HG03457 (cell line): ENCODE data around the gene GPC4.

Source experiments
- ATAC-seq: cut with Tn5 transposase; IDR thresholded peaks from one replicate; pipeline ENCODE4 v1.9.1; 2021; ENCODE audit warnings: moderate number of reproducible peaks; ENCODE audit not compliant: unreplicated experiment

The GPC4 gene

DNA sequence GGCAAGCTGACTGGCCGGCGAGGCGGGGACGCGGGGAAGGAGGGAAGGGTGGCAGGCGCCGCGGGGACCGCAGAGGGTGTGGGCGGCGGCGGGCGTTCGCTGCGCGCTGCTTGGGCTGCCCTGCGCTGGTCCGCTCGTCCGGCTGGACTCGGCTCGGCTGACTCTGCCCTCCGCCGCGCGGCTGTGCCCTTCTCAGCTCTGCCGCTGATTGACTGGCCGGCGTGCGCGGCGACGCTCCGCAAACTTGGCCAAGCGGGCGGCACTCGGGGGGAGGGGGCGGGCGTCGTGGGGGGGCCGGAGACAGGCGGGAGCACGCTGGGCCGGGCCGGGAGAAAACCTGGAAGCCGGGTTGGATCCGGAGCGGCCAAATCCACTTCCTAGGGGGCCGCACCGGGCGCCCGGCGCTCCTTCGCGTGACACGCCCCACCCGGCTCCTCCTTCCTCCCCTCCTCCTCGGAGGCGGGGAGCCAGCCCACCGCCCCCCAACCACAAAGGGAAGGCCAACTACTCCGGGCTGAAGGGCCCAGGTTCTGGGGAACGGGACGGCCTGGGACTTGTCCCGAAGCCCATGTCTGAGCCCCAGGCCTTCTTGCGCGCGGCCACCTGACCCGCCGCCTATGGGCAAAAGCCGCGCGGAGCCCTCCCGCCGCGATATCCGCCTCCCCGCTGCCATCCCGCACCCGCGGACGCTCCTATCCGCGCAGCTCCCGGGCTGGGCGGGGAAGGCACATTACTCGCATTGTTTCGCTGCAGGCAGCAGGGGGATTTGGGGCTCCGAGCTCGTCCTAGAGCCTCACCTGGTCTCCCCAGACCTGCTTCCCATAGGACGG lies at the start of gene GPC4:
GPC4 (minus strand) TSS at position 214 of the 830 bp plus-strand sequence. CDS start 524 bp downstream, outside the sequence.
- no peak for ATAC-seq

DNA sequence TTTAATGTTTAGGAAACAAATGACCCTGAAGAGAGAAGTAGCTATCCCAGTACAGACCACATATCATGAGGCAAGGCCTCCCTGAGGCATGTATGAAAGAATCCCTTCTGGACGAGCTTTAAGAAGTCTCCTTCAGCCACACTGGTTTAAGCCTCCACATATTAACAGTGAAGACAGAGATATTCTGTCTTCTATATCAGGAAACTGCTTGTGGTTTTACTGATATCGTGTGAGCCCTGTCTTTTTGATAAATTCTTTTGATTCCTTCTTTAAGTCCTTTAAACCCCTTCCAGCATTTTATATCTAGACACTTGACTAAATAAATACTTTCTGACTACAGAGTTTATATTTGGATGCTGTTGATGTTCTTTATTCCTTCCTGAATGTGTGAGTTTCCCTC lies 45.9 kb upstream of the GPC4 start:
- no peak for ATAC-seq

DNA sequence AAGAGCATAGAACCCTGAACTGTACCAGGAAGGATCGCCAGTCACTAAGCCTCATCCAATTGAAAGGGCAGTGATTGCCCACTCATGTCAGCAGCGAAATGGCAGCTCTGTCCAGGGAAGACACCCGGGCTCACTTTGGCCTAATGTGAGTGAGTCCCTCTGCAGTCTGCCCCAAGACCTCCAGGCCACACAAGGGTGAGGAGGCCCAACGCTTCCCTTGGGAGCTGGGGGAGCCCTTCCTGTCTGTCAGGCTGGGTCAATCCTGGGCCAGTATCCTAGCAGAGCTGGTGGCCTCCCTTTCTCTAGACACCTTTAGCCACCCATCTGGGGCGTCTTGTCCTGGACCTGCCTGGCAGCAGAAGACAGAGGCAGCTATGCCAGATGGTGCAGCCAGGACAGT lies 39.6 kb upstream of the GPC4 start:
- no peak for ATAC-seq

DNA sequence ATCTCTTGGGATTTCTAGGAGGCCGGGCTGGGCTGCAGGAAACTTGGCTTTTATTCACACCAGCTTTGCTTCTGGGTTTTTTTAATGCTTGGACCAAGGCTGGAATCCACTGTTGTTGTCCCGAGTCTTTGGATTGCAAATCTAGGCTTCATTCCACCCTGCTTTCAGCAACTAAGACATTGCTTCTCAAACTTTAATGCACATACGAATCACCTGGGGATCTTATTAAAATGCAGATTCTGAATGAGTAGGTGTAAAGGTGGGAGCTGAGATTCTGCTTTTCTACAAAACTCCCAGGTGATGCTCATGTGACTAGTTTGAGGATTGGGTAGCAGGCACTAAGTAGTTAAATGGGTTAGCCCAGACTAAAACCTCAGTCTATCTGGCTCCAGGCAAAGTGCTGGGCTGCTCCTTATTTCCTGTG lies 39.2 kb upstream of the GPC4 start:
- ATAC-seq, result no peak

DNA sequence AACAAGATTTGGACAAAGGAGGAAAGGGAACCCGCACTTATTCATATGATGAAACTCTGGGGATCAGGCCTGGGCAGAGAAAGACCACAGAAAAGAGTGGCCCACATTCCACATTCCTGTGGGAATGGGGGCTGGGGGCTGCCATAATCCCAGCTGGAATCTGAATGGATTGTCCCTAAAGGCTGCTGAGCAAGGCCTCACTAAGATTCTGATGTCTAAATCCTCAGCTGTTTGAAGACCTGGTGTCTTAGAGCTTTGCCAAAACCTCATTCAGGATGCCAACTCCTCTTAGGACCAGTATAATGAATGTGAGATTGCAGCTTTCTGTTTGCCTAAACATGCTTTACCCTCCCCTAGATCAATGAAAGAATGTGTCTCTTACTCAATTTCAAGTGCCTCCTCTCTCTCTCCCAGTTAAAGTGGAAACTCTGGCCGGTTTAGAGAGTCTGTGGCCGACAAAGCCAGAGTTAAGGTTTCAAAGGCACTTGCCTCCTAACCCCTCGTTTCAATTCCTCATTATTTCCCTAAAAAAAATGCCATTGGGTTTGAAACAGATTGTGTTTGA lies 33.3 kb upstream of the GPC4 start:
- no peak for ATAC-seq

DNA sequence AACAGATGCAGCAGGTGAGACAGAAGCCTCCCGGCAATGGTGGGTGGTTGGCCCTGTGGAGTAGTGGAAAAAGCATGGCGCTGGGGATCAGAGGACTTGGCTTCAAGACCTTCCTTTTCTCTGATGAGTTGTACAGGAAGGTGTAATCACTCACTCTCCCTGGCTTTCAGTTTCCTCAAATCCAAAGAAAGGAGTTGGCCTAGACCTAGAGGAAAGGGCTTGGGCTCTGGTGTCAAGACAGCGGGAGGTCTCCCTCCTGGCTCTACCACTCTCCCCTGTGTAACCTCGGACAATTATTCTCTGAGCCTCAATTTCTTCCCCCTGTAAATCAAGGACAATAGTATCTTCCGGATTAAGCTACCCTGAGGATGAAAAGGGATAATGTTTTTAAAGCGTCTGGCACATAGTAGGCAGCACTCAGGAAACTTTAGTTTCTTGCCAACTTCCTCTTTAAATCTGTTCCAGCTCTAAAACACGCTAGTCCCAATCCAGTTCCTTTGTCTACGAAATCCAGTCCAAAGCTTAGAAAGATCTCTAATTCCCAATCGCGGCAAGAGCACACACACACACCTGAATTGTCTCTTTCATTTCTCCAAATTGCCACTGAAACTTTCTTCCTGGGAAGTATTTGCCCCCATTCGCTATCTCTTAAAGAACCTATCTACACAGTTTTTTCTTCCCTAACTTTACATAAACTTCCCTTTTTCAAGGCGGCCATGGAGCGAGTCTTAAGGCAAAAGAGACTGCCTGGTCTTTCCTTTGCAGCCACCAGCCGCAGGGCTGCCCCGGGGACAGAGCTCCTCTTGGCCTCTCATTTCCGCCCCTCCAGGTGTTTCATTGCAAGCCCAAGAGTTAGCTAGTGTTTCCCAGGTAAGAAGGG lies 29.9 kb upstream of the GPC4 start:
- no peak for ATAC-seq

DNA sequence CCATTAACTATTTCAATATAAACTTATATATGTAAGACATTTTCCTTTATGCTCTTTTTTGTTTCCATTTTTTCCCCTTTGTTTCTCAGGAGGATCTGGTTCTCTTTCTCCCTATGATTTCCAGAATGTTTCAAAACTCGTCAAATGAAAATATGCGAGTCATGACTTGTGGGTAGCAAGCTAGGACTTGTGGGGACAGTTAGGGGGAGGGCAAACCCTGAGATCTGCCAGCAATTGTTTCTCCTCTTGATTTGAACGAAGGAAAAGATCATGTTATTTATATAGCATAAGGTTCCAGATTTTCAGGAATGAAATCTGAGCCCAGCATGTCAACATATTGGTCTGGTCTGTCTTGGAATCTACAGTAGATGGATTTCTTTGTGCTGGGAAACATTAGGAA lies 28.9 kb upstream of the GPC4 start:
- ATAC-seq, result no peak

DNA sequence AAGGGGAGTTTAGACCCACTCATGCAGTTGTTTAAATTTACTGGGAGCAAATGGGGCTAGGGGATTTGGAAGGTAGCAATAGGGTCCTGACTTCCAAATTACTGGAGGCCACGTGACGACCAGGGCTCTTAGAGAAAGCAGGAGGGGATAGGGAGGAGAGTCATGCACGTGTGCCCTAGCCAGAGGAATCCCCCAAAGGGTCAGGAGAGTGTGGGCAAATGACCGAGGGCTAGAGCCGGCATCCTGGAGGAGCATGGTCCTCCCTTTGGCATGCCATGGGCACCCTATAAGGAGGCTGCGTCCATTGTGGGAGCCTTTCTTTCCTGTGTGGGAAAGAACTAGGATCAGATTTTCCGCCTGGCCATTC lies 25.5 kb upstream of the GPC4 start:
- no peak for ATAC-seq

DNA sequence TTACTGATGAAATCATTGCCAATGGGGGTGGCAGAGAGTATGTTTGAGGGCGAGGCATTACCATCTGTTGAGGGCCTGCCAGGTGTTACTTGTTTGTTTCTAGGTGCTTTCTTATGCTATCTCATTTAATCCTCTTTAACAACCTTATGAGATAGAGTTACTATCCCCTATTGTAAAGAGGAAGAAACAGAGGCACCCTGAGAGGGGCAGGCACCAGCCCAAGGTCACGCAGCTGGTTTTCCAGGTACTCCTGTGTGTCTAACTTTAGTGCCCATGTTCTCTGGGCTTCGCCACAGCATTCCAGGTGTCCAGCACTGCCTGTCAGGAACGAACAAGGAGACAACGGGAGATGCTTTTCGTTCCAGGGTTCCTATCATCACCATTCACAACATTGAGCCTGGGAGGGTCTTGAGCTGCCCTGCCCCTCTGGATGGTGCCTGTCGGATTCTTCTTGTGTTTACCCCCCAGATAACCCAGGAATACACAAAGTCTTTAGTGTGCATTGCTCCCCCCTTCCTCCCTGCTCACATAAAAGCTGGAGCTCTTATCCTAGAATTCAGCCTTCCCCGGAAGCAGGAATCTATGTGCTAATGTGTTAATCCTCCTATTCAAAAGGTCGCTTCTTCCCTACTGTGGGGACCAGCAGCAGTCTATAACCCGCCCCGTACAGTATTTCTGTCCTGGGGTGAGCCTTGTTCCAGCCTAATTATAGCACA lies 24.9 kb upstream of the GPC4 start:
- ATAC-seq, result no peak

DNA sequence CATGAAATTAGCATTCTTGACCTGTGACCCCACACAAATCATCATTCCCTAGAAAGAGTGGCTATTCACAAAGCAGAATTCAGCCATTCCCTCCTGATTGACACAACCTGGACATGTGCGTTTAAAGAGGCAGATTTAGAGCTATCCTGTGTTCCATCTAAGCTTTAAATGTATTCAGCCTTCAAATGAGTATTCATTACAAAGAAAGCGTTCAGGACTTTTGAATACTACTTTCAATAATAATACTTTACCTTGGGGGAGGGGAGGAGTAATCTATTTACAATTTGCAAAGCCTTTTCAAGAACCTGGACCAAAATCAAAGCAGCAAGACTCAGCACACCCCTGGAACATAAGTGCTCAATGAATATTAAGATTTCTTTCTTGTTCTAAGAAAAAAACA lies 22.5 kb upstream of the GPC4 start:
- no peak for ATAC-seq

DNA sequence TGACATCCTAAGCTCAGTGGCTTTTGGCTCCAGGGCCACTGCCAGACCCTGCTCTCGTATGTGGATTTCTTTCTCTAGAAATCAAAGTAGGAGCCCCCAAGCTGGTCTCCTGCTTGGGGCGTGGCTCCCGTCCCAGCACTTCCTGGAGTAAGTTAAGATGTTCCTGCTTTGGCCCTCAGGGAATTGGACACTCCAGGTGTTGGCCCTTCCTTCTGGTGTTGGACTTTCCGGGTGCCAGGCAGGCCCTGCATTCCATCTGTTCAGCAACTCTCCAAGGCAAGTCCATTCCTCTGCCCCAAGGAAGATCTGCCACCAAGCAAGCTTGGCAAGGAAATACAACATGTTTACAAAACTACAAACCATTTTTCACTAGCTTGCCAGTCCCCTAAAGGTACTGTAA lies 22.1 kb upstream of the GPC4 start:
- ATAC-seq, result no peak

DNA sequence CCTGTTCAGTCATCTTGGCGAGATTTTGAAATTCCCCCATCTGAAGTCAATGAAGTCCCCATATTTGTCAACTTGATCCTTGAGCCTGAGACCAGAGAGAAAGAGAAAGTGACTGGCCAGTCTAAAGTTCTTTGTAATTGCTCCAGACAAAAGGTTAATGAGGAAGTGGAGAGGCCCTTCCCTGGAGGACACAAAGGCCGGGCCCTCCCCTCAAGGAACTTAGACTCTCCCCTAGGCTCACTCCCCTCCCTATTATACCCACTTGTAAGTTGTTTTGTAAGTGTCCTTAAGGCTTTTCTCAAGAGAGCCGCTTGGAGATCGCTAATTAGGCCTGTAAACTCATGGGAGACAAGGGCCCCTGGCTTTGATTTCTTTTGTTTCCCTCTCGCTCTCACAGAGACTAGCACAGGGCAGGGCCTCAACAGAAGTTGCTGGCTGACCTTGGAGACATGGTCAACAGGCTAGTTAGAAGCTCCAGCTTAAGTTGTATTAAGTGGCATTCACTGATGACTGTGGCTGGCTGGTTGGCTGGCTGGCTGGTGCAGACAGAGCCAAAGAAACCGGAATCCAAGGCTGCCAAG lies 20.3 kb upstream of the GPC4 start:
- no peak for ATAC-seq

DNA sequence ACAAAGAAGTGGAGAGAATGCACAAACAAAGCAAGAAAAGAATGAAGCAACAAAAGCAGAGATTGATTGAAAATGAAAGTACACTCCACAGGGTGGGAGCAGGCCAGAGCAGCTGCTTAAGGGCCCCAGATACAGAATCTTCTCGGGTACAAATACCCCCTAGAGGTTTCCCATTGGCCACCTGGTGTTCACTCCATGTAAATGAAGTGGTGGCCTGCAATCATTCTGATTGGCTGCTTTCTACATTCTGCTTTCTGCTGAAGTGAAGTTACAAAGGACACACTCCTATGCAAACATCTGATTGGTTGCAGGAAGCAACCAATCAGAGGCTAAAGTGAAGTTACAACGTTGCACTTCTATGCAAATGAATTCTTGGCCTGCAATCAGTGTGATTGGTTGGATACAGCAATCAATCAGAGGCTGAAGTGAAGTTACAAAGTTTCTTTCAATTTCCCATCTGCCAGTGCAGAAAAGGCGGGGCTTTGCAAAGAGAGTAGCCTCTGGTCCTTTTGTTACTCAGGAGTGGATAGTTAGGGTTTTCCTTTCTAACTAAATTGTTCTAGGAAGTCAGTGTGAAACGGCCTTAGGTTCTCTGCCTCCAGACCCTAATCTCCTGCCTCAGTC lies 19.0 kb upstream of the GPC4 start:
- ATAC-seq, result no peak

DNA sequence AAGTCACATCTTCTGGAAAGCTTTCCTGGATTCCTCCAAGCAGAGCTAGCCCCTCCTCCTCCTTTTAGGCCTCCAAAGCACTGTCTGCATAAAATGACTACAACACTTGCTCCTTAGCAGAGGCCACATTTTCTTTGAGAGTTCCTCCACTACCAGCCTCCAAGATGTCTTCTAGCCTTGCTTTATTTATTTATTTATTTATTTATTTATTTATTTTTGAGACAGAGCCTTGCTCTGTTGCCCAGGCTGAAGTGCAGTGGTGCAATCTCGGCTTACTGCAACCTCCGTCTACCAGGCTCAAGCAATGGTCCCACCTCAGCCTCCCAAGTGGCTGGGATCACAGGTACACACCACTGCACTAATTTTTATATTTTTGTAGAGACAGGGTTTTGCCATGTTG lies 4.6 kb upstream of the GPC4 start:
- no peak for ATAC-seq

DNA sequence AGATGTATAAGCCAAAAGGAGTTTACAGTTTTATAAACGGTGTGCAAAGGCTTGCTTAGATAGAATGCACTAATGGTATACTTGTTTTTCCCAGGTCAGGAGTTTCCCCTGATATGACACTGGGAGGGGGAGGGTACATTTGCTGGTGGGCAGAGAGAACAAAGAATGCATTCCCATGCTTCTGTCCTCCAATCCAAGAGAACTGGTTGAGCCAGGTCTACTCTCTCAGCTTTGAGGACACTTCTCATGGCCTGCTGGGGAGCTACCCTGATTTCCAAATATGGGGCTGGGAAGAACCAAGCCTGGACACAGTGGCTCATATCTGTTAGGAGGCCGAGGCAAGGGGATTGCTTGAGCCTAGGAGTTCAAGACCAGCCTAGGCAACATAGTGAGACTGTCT lies 3.3 kb upstream of the GPC4 start:
- no peak for ATAC-seq

DNA sequence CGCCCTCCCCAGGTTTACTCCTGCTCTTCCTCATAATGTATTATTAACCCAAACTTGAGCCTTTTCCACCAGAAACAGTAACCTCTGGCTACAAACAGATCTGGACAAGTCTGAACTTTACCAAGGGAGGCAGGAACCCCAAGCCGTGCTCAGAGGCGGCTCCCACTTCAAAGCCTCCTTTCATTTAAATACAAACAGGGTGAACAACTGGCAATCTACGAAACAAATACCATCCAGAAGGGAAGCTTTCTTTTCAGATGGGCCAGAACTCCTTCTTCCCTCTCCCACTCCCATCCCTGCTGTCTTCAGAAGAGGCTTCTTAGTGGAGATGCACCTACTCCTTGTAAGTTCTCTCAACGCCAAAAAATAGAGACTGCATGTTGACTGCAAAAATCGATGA lies 2.1 kb upstream of the GPC4 start:
- no peak for ATAC-seq

DNA sequence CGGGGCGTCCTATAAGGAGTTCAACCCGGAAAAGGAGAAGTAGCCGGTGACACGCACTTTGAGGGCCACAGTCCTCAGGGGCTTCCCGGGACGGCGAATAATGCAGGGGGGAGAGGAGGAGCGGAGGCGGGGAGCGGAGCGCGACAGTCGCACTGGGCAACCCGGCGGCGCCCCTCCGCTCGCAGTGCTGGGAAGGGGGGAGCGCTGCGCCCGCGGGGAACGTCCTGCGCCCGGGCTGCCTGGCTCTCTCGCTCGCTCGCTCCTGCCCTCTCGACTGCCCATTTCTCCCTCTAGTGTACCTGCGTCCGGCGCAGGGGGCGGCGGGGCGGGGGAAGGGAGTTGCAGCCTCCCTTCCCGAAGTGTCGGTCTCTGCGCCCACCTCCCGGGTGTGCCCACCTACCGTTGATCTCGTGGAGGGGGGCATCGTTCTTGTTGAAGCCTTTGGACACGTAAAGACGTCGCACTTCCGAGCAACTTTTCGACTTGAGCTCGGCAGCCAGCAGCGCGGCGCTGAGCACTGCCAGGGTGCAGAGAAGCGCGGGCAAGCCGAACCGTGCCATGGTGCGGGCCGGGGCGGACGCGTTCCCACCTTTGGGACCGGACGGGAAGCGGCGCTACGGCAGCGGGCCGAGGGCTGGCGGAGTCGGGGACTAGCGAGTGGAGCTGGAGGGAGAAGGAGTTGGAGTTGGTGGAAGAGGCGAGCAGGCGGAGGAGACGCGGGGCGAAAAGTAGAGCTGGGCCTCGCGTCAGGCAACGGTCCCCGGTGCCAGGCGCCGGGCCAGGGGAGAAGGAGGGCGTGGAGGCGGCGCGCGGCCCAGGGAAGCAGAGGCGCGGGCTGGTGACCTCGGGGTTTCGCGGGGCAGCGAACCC lies 648 bp downstream of the GPC4 start:
- ATAC-seq, result no peak

DNA sequence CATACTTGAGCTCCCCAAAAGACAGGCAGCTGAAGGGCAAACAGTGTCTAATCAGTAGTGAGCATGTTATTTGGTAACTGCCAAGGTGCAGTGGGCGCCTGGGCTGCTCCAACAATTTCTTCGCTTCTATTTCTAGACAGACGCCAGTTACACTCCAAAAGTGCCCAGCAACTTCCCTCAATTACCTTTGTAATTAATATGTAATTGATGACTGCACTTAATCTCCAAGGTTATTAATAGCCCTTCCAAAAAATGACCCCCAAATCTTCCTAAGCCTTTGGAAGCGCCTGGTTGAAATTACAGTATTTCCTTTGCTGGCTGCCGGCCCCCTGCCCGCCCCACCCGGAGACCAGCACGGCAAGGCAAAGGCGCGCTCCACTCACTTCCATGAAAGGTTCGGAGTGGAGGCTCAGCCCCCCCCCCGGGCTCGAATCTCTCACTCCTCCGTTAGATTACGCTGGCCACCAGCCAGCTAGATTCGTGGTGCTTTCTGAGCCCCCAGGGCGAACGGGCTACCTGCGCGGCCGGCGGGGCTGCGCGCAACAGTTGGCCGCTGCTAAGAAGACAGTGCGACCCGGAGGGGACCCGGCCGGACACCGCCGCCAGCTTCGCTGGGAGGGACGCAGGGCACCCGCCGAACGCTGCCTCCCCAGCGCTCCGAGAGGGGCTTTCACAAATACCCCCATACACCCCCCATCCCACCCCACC lies 1.9 kb downstream of the GPC4 start:
- ATAC-seq, result no peak

DNA sequence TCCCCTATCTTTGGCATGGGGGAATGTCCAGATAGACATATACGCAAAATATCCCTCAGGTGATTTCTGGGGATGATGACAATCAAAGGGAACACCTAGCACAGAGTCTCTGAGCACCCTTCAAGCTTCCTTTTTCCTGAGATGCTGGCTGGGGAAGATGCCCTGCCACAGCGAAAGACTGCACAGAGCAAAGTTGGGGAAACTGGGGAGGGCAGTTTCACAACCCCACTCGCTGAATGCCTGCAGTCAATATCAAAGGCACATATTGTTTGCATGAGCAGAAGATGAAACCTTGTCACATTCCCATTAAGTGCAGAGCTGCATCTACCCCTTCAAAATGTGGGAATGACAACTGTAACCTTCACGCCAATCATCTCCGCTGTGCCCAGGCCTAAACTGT lies 2.6 kb downstream of the GPC4 start:
- ATAC-seq, result no peak
